GM23338 (cell line): ENCODE data around the gene TGFB1. TPM values are rescaled to one million over a fixed set of nuclear protein-coding genes. Genes with fewer than 3 reads are reported as not detected.

Experiments
- ATAC-seq: fragments of 200-7000 bp; cut with Tn5 transposase; 3 replicates; pipeline ENCODE4 v1.9.1; 2020
- DNase-seq: peaks from one replicate; pipeline ENCODE4 v3.0.0-alpha.2; 2015; ENCODE audit warnings: low spot score
- H2AFZ ChIP-seq: fragments of 200-600 bp; sonication (generic); 2 replicates; pipeline ENCODE4 v1.8.0; 2016; ENCODE audit warnings: antibody characterized with exemption, mild to moderate bottlenecking, moderate library complexity
- H3F3A ChIP-seq: fragments of 200-600 bp; sonication (generic); replicated peaks from 2 replicates; pipeline ENCODE4 v1.8.0; 2017; ENCODE audit warnings: antibody characterized with exemption, mixed run types, low read depth
- H3K27ac ChIP-seq: fragments of 200-600 bp; sonication (generic); 2 replicates; pipeline ENCODE4 v1.6.1; 2016; ENCODE audit warnings: low read depth
- H3K27me3 ChIP-seq: fragments of 200-600 bp; sonication (generic); 2 replicates; pipeline ENCODE4 v1.8.0; 2016; ENCODE audit warnings: mild to moderate bottlenecking, mixed run types, moderate library complexity; ENCODE audit not compliant: insufficient read depth
- H3K36me3 ChIP-seq: fragments of 200-600 bp; sonication (generic); 2 replicates; pipeline ENCODE4 v1.8.0; 2016; ENCODE audit warnings: mild to moderate bottlenecking; ENCODE audit not compliant: insufficient read depth
- H3K4me1 ChIP-seq: fragments of 200-600 bp; sonication (generic); 2 replicates; pipeline ENCODE4 v1.8.0; 2016; ENCODE audit warnings: mild to moderate bottlenecking, moderate library complexity; ENCODE audit not compliant: insufficient read depth
- H3K4me2 ChIP-seq: fragments of 200-600 bp; sonication (generic); 2 replicates; pipeline ENCODE4 v1.7.1; 2017; ENCODE audit warnings: mixed run types
- H3K4me3 ChIP-seq: fragments of 200-600 bp; sonication (generic); 2 replicates; pipeline ENCODE4 v1.6.1; 2016; ENCODE audit warnings: mixed run types
- H3K79me2 ChIP-seq: fragments of 200-600 bp; sonication (generic); replicated peaks from 2 replicates; pipeline ENCODE4 v1.8.0; 2017; ENCODE audit warnings: mild to moderate bottlenecking; ENCODE audit not compliant: insufficient read depth
- H3K9me2 ChIP-seq: fragments of 200-600 bp; sonication (generic); 2 replicates; pipeline ENCODE4 v1.8.0; 2017; ENCODE audit not compliant: insufficient read depth
- H4K20me1 ChIP-seq: fragments of 200-600 bp; sonication (generic); replicated peaks from 2 replicates; pipeline ENCODE4 v1.8.0; 2017; ENCODE audit warnings: mild to moderate bottlenecking; ENCODE audit not compliant: insufficient read depth
- H3K27ac Mint-ChIP-seq: 2 replicates; pipeline ENCODE4 v1.8.0; 2020; ENCODE audit warnings: inconsistent platforms, mild to moderate bottlenecking, moderate library complexity, mixed read lengths
- H3K27me3 Mint-ChIP-seq: 3 replicates; pipeline ENCODE4 v1.8.0; 2022; ENCODE audit warnings: low read depth, mild to moderate bottlenecking, moderate library complexity, mixed read lengths, inconsistent platforms; ENCODE audit not compliant: insufficient read depth, poor library complexity
- H3K36me3 Mint-ChIP-seq: 3 replicates; pipeline ENCODE4 v1.8.0; 2021; ENCODE audit warnings: low read depth, mild to moderate bottlenecking, inconsistent platforms, moderate library complexity, mixed read lengths
- H3K4me1 Mint-ChIP-seq: 3 replicates; pipeline ENCODE4 v1.8.0; 2020; ENCODE audit warnings: mild to moderate bottlenecking, inconsistent platforms, mixed read lengths
- H3K4me3 Mint-ChIP-seq: 3 replicates; pipeline ENCODE4 v1.8.0; 2021; ENCODE audit warnings: moderate library complexity, mild to moderate bottlenecking, inconsistent platforms, mixed read lengths
- H3K9me3 Mint-ChIP-seq: 3 replicates; pipeline ENCODE4 v1.8.0; 2020; ENCODE audit warnings: moderate library complexity, mild to moderate bottlenecking, inconsistent platforms, mixed read lengths
- CREB1 ChIP-seq: fragments of 250-450 bp; sonication (Bioruptor Pico); IDR thresholded peaks from 2 replicates; pipeline ENCODE4 v1.5.0; 2020; ENCODE audit warnings: low read depth, mild to moderate bottlenecking, moderate library complexity
- EZH2 ChIP-seq: fragments of 200-600 bp; sonication (generic); IDR thresholded peaks from one replicate; pipeline ENCODE4 v1.8.0; 2017; ENCODE audit warnings: antibody characterized with exemption, mild to moderate bottlenecking, low read depth; ENCODE audit not compliant: unreplicated experiment
- NANOG ChIP-seq: IDR thresholded peaks from 2 replicates; pipeline ENCODE4 v1.6.1; 2016; ENCODE audit warnings: antibody characterized with exemption, borderline replicate concordance
- REST ChIP-seq: IDR thresholded peaks from one replicate; pipeline ENCODE4 v1.6.1; 2018; ENCODE audit warnings: antibody characterized with exemption; ENCODE audit not compliant: unreplicated experiment
- ZNF114 ChIP-seq: fragments of 250-450 bp; sonication (Bioruptor Pico); IDR thresholded peaks from 2 replicates; pipeline ENCODE4 v1.5.0; 2020; ENCODE audit warnings: mild to moderate bottlenecking, moderate library complexity
- polyA plus RNA-seq: library from polyadenylated mRNA; unstranded; fragments of >200 nt; fragmentation: Nextera tagmentation; extraction: Ambion mirVana; gene quantifications from 2 replicates; pipeline ENCODE4 v1.2.1, GENCODE V29; 2016
- total RNA-seq: library from RNA; depleted of rRNA; stranded (reverse); fragments of >200 nt; shearing (Covaris generic); gene quantifications from 2 replicates; pipeline ENCODE4 v1.2.3, GENCODE V29; 2014
- TF ChIP-seq, protein P1 (sequence below): fragments of 250-450 bp; sonication (Bioruptor Pico); IDR thresholded peaks from 2 replicates; pipeline ENCODE4 v1.5.0; 2020; ENCODE audit warnings: mild to moderate bottlenecking, moderate library complexity

Gene TGFB1
- total and polyA plus RNA-seq, 2 experiments from 2014 or later, result 0.99 to 7.9 TPM

DNA sequence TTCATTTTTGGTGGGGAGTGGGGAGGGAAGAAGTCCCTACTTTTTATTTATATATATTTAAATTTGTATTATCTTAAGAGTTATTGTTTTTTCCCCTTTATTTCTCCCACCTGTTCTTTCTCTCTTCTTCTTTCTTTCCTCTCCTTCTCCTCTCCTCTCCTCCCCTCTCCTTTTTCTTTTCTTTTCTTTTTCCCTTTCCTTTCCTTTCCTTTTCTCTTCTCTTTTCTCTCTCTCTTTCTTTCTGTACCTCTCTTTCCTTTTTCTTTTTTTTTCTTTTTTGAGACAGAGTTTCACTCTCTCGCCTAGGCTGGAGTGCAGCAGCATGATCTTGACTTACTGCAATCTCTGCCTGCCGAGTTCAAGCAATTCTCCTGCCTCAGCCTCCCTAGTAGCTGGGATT lies 45.8 kb upstream of the TGFB1 start (continued):
- TF ChIP-seq, protein P1, sequence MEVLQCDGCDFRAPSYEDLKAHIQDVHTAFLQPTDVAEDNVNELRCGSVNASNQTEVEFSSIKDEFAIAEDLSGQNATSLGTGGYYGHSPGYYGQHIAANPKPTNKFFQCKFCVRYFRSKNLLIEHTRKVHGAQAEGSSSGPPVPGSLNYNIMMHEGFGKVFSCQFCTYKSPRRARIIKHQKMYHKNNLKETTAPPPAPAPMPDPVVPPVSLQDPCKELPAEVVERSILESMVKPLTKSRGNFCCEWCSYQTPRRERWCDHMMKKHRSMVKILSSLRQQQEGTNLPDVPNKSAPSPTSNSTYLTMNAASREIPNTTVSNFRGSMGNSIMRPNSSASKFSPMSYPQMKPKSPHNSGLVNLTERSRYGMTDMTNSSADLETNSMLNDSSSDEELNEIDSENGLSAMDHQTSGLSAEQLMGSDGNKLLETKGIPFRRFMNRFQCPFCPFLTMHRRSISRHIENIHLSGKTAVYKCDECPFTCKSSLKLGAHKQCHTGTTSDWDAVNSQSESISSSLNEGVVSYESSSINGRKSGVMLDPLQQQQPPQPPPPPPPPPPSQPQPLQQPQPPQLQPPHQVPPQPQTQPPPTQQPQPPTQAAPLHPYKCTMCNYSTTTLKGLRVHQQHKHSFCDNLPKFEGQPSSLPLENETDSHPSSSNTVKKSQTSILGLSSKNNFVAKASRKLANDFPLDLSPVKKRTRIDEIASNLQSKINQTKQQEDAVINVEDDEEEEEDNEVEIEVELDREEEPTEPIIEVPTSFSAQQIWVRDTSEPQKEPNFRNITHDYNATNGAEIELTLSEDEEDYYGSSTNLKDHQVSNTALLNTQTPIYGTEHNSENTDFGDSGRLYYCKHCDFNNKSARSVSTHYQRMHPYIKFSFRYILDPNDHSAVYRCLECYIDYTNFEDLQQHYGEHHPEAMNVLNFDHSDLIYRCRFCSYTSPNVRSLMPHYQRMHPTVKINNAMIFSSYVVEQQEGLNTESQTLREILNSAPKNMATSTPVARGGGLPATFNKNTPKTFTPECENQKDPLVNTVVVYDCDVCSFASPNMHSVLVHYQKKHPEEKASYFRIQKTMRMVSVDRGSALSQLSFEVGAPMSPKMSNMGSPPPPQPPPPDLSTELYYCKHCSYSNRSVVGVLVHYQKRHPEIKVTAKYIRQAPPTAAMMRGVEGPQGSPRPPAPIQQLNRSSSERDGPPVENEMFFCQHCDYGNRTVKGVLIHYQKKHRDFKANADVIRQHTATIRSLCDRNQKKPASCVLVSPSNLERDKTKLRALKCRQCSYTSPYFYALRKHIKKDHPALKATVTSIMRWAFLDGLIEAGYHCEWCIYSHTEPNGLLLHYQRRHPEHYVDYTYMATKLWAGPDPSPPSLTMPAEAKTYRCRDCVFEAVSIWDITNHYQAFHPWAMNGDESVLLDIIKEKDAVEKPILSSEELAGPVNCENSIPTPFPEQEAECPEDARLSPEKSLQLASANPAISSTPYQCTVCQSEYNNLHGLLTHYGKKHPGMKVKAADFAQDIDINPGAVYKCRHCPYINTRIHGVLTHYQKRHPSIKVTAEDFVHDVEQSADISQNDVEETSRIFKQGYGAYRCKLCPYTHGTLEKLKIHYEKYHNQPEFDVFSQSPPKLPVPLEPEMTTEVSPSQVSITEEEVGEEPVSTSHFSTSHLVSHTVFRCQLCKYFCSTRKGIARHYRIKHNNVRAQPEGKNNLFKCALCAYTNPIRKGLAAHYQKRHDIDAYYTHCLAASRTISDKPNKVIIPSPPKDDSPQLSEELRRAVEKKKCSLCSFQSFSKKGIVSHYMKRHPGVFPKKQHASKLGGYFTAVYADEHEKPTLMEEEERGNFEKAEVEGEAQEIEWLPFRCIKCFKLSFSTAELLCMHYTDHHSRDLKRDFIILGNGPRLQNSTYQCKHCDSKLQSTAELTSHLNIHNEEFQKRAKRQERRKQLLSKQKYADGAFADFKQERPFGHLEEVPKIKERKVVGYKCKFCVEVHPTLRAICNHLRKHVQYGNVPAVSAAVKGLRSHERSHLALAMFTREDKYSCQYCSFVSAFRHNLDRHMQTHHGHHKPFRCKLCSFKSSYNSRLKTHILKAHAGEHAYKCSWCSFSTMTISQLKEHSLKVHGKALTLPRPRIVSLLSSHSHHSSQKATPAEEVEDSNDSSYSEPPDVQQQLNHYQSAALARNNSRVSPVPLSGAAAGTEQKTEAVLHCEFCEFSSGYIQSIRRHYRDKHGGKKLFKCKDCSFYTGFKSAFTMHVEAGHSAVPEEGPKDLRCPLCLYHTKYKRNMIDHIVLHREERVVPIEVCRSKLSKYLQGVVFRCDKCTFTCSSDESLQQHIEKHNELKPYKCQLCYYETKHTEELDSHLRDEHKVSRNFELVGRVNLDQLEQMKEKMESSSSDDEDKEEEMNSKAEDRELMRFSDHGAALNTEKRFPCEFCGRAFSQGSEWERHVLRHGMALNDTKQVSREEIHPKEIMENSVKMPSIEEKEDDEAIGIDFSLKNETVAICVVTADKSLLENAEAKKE (CRISPR knock-in tag), result no peak
- no peak for TF ChIP-seq CREB1 (CRISPR knock-in tag)
- no peak for TF ChIP-seq ZNF114
- no peak for TF ChIP-seq EZH2

GRCh38 chr19:41399091-41399490 lies 45.4 kb upstream of the TGFB1 start:
- peaks cover 3% of the 10 kb centered on the region for H4K20me1 ChIP-seq
- H2AFZ ChIP-seq, result no peak overlapping the region
- peak overlapping the region; percentile 98 for H3K4me3 Mint-ChIP-seq
- H3K9me2 ChIP-seq, result no peaks in the 10 kb centered on the region
- H3K27me3 Mint-ChIP-seq, result peaks cover 6% of the 10 kb centered on the region
- H3K79me2 ChIP-seq, result peaks cover 35% of the 10 kb centered on the region
- H3F3A ChIP-seq, result no peaks in the 10 kb centered on the region
- H3K9me3 Mint-ChIP-seq, result no peaks in the 10 kb centered on the region
- H3K4me2 ChIP-seq, result peak overlapping the region; percentile 83; the same call in 1 of the 2 replicates
- H3K27ac ChIP-seq, result no peak overlapping the region
- H3K27ac Mint-ChIP-seq, result no peak overlapping the region; the same call in 1 of the 2 replicates
- DNase-seq (no peak), ATAC-seq (no peak)
- H3K27me3 ChIP-seq, result no peaks in the 10 kb centered on the region
- H3K4me3 ChIP-seq, result peak overlapping the region; percentile 80; the same call in 1 of the 2 replicates
- H3K4me1 Mint-ChIP-seq, result peaks cover 19% of the 10 kb centered on the region
- H3K36me3 Mint-ChIP-seq, result peaks cover 9% of the 10 kb centered on the region
- no peak for TF ChIP-seq REST
- TF ChIP-seq, protein P1 (CRISPR knock-in tag), result no peak
- TF ChIP-seq NANOG, result no peak
- TF ChIP-seq ZNF114, result no peak
- H3K4me1 ChIP-seq, result peaks cover 12% of the 10 kb centered on the region; the same call in 1 of the 2 replicates
- H3K36me3 ChIP-seq, result no peaks in the 10 kb centered on the region
